BE2C (cell line): ENCODE data around the gene PCDHGC4.

Experiments
- DNase-seq: peaks from one replicate; pipeline ENCODE4 v3.0.0-alpha.2; 2020
- H3K27me3 ChIP-seq: fragments of 250-450 bp; sonication (Bioruptor Pico); 2 replicates; pipeline ENCODE4 v1.5.1; 2020; ENCODE audit warnings: mild to moderate bottlenecking
- H3K36me3 ChIP-seq: fragments of 250-450 bp; sonication (Bioruptor Pico); 2 replicates; pipeline ENCODE4 v1.5.1; 2020; ENCODE audit warnings: mild to moderate bottlenecking
- H3K4me1 ChIP-seq: fragments of 250-450 bp; sonication (Bioruptor Pico); 2 replicates; pipeline ENCODE4 v1.5.1; 2020
- H3K4me3 ChIP-seq: 2 replicates; pipeline ENCODE4 v1.5.1; 2011; ENCODE audit warnings: low read depth, low read length
- H3K9me3 ChIP-seq: fragments of 250-450 bp; sonication (Bioruptor Pico); 2 replicates; pipeline ENCODE4 v1.5.1; 2020
- CTCF ChIP-seq: IDR thresholded peaks from 2 replicates; pipeline ENCODE4 v1.5.1; 2012; ENCODE audit warnings: mild to moderate bottlenecking, low read depth, low read length

PCDHGC4 gene

GRCh38 chr5:141501761-141502160 lies 16.9 kb downstream of the PCDHGC4 start:
- DNase-seq, result no peak
- no peaks in the 10 kb centered on the region for H3K27me3 ChIP-seq
- no peak for TF ChIP-seq CTCF
- no peaks in the 10 kb centered on the region for H3K9me3 ChIP-seq
- no peak overlapping the region for H3K4me3 ChIP-seq
- H3K36me3 ChIP-seq, result peaks cover 22% of the 10 kb centered on the region
- H3K4me1 ChIP-seq, result peaks cover 1% of the 10 kb centered on the region

GRCh38 chr5:141503681-141504080 lies 18.9 kb downstream of the PCDHGC4 start:
- Histone ChIP-seq H3K9me3 (no peaks in the 10 kb centered on the region), H3K36me3 (peaks cover 31% of the 10 kb centered on the region), H3K4me3 (no peak overlapping the region), H3K27me3 (no peaks in the 10 kb centered on the region), H3K4me1 (peaks cover 19% of the 10 kb centered on the region)
- no peak for TF ChIP-seq CTCF
- no peak for DNase-seq

- Histone ChIP-seq H3K27me3 (no peaks in the 10 kb centered on the region), H3K4me3 (no peak overlapping the region), H3K4me1 (peaks cover 20% of the 10 kb centered on the region), H3K36me3 (peaks cover 31% of the 10 kb centered on the region), H3K9me3 (no peaks in the 10 kb centered on the region)
- no peak for TF ChIP-seq CTCF
- no peak for DNase-seq
These were observed 19.4 kb downstream of the PCDHGC4 start for GRCh38 chr5:141504216-141504615.

DNA sequence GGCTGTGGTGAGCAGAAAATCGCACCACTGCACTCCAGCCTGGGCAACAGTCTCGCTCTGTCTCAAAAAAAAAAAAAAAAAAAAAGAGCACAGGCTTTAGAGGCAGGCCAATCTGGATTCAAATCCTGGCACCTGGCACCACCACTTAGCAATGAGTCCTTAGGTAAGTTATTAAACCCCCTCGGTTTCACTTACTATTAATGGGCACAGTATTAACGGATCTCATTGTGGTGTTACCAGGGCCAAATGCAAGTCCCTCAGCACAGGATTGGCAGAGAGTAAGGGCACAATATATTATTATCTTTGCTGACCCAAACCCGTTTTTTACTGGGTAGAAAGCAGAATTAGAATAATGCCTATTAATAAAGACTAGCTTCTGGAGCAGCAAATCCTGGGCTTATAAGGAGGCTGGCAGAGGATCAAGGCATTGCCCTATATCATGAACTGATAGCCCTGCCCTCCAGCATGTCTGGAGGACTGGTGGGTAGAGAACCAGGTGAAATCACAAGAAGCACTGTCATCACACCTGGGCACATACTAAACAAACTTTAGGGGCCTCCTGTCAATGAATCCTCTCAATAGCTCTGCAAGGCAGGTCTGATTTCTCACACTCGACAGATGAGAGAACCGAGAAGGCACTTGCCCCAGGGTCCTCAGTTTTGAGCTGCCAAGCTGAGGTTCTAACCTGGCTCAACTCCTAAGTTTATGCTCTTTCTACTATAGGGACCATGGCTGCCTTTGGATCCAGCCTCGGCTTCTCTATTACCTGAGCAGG lies 21.7 kb downstream of the PCDHGC4 start:
- TF ChIP-seq CTCF, result no peak
- no peak for DNase-seq
- peaks cover 45% of the 10 kb centered on the region for H3K36me3 ChIP-seq
- no peaks in the 10 kb centered on the region for H3K27me3 ChIP-seq
- H3K4me1 ChIP-seq, result peaks cover 26% of the 10 kb centered on the region
- no peak overlapping the region for H3K4me3 ChIP-seq
- no peaks in the 10 kb centered on the region for H3K9me3 ChIP-seq

DNA sequence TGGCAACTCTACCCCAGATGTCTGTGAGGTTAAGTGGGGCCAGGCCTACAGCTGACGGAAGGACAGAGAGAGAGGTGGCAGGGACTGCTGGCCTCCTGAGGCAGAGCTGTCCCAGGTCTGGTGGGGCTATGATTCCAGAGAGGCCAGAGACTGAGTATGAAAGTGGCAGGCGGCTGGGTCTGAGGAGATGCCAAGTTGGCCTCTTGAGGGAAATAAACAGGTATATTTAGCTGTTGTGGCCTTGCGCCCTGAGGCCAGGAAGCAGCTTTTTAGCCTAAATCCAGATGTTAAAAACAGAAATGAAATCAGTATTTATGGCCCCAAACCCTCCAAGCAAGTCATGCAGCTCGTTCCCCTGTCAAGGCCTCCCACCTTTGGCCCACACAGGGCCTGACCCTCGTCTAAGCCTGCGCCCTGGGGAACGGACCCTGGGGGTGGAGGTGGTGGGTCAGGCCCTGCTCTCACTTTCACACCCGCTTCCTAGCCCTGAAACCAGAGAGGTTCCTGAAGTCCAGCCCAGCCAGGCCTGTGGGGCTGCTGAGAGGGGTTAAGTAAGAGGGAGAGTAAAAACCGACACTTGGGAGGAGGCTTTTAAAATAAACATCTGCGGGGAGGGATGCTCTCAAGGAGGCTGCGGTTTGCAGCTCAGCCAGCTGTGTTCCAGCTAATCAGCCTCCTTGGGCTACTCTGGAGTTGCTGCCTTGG lies 22.7 kb downstream of the PCDHGC4 start:
- peak; percentile 39 for DNase-seq
- no peak for TF ChIP-seq CTCF
- Histone ChIP-seq H3K27me3 (no peaks in the 10 kb centered on the region), H3K9me3 (no peaks in the 10 kb centered on the region), H3K4me3 (no peak overlapping the region), H3K4me1 (peaks cover 26% of the 10 kb centered on the region), H3K36me3 (peaks cover 51% of the 10 kb centered on the region)

DNA sequence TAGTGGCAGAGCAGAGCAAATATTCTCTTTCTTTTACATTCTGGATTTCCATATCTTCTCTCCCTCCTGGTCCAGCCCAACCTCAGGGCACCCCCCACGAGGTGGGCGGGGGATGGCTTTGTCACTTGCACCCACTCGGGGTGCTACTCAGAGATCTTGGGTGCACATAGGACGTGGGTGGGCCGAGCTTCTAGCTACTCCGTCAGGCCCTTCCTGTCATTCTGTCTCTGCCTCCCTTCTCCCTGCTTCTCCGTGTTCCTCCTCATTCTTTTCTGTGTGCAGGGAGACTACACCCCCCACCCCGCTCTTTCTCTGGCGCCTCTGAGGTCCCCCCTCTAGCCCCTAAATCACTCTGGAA lies 23.6 kb downstream of the PCDHGC4 start:
- no peaks in the 10 kb centered on the region for H3K27me3 ChIP-seq
- TF ChIP-seq CTCF, result no peak
- no peak for DNase-seq
- peaks cover 26% of the 10 kb centered on the region for H3K4me1 ChIP-seq
- H3K4me3 ChIP-seq, result peak overlapping the region; percentile 42
- H3K36me3 ChIP-seq, result peaks cover 51% of the 10 kb centered on the region
- H3K9me3 ChIP-seq, result no peaks in the 10 kb centered on the region
